Astrocyte of the spinal cord (primary cell): Measurements from ENCODE around the gene CCL21.

Experiments used
- DNase-seq: peaks from one replicate; pipeline ENCODE4 v3.0.0; 2011; ENCODE audit warnings: low read depth, low spot score
- H3K4me3 ChIP-seq: 2 replicates; pipeline ENCODE4 v1.5.1; 2011; ENCODE audit warnings: low read depth, mild to moderate bottlenecking, low read length, moderate library complexity
- CTCF ChIP-seq: IDR thresholded peaks from 2 replicates; pipeline ENCODE4 v1.5.1; 2012; ENCODE audit warnings: low read depth, mild to moderate bottlenecking, low read length, inconsistent platforms
- in situ Hi-C: cut with HindIII; loops from 2 replicates; pipeline ENCODE4 v1.10.0; 2017; ENCODE audit warnings: low sequenced_read_pairs

The CCL21 gene

GRCh38 chr9:34691936-34692315 lies 18.0 kb downstream of the CCL21 start:
- no peak for TF ChIP-seq CTCF
- DNase-seq, result no peak
- no peak overlapping the region for H3K4me3 ChIP-seq
- in situ Hi-C loops, result no loop called here

- H3K4me3 ChIP-seq, result no peak within 1 kb of the TSS
- in situ Hi-C loops, result no loop called here
- DNase-seq, result no peak
- no peak for TF ChIP-seq CTCF
These were observed 18.7 kb downstream of the CCL21 start, which contains the start of gene CCL19 for GRCh38 chr9:34690983-34691935. Gene CCL19, minus strand, starts transcription at chr9:34691276. Its CDS starts 137 bp downstream, at chr9:34691139.

- DNase-seq, result no peak
- H3K4me3 ChIP-seq, result no peak overlapping the region
- TF ChIP-seq CTCF, result no peak
- in situ Hi-C loops, result no loop called here
These were observed 20.4 kb downstream of the CCL21 start for GRCh38 chr9:34689512-34689911.

- no peak for TF ChIP-seq CTCF
These were observed 20.8 kb downstream of the CCL21 start for GRCh38 chr9:34689116-34689470.

GRCh38 chr9:34688329-34689115 lies 21.4 kb downstream of the CCL21 start:
- H3K4me3 ChIP-seq, result no peak overlapping the region
- in situ Hi-C loops, result no loop called here
- no peak for DNase-seq
- TF ChIP-seq CTCF, result no peak

More at GRCh38 chr9:34689116-34689470, 20.8 kb downstream of the CCL21 start:
- in situ Hi-C loops, result no loop called here
- no peak for DNase-seq
- no peak overlapping the region for H3K4me3 ChIP-seq

GRCh38 chr9:34687276-34688030 lies 22.5 kb downstream of the CCL21 start:
- no peak for TF ChIP-seq CTCF
- in situ Hi-C loops, result no loop called here
- no peak for DNase-seq

More at GRCh38 chr9:34687276-34688030, 22.5 kb downstream of the CCL21 start:
- H3K4me3 ChIP-seq, result no peak overlapping the region
